Subcutaneous abdominal adipose tissue (tissue), 5 donors: ENCODE measurements around the gene SUN3.
"Not testable (repeated sequence)": the region's sequence is repeated elsewhere in the genome, so short reads cannot be mapped to it uniquely, and the experiment has no call there.

Source experiments
- H3K27ac ChIP-seq: one replicate; pipeline ENCODE4 v1.7.0; 2013; ENCODE audit warnings: low read depth, mild to moderate bottlenecking, inconsistent platforms, low read length, moderate library complexity
- H3K27me3 ChIP-seq, 5 donors: one replicate each; pipeline ENCODE4 v1.7.0; 2013; ENCODE audit warnings: low read length in 5 of 5, inconsistent platforms in 1 of 5; ENCODE audit not compliant: control insufficient read depth in 5 of 5, insufficient read depth in 4 of 5
- H3K36me3 ChIP-seq, 5 donors: one replicate each; pipeline ENCODE4 v1.7.0; 2013; ENCODE audit warnings: low read length in 5 of 5; ENCODE audit not compliant: control insufficient read depth in 5 of 5, insufficient read depth in 5 of 5
- H3K4me1 ChIP-seq, 5 donors: one replicate each; pipeline ENCODE4 v1.7.0; 2013; ENCODE audit warnings: low read length in 5 of 5, mild to moderate bottlenecking in 3 of 5, moderate library complexity in 1 of 5; ENCODE audit not compliant: control insufficient read depth in 5 of 5, insufficient read depth in 5 of 5
- H3K4me3 ChIP-seq, 5 donors: one replicate each; pipeline ENCODE4 v1.7.0; 2013; ENCODE audit warnings: low read length in 5 of 5, low read depth in 1 of 5
- H3K9ac ChIP-seq, 5 donors: one replicate each; pipeline ENCODE4 v1.7.0; 2013; ENCODE audit warnings: low read length in 5 of 5, mild to moderate bottlenecking in 4 of 5, moderate library complexity in 3 of 5
- H3K9me3 ChIP-seq, 5 donors: one replicate each; pipeline ENCODE4 v1.7.0; 2013; ENCODE audit warnings: low read length in 5 of 5; ENCODE audit not compliant: control insufficient read depth in 5 of 5
- donor health status: healthy.
- donor health status: healthy.
- donor health status: healthy.
- donor health status: healthy.
- donor health status: healthy.

SUN3 gene

GRCh38 chr7:47950714-47951113, 78.2 kb downstream of the SUN3 start:
- Histone ChIP-seq H3K27ac (no peak overlapping the region), H3K9me3 (no peaks in the 10 kb centered on the region), H3K27me3 (no peaks in the 10 kb centered on the region), H3K9ac (no peak overlapping the region), H3K4me1 (peaks cover 0 to 52% (median 3%) of the 10 kb centered on the region in 5 donors), H3K4me3 (no peak overlapping the region), H3K36me3 (peaks cover 2 to 16% (median 12%) of the 10 kb centered on the region in 5 donors)

- Histone ChIP-seq H3K9me3 (no peaks in the 10 kb centered on the region), H3K27me3 (no peaks in the 10 kb centered on the region), H3K9ac (no peak overlapping the region), H3K27ac (no peak overlapping the region), H3K4me1 (peaks cover 2 to 61% (median 7%) of the 10 kb centered on the region in 5 donors), H3K4me3 (no peak overlapping the region), H3K36me3 (peaks cover 0 to 12% (median 8%) of the 10 kb centered on the region in 5 donors)
Measured at GRCh38 chr7:47949703-47950102, 79.2 kb downstream of the SUN3 start.

DNA sequence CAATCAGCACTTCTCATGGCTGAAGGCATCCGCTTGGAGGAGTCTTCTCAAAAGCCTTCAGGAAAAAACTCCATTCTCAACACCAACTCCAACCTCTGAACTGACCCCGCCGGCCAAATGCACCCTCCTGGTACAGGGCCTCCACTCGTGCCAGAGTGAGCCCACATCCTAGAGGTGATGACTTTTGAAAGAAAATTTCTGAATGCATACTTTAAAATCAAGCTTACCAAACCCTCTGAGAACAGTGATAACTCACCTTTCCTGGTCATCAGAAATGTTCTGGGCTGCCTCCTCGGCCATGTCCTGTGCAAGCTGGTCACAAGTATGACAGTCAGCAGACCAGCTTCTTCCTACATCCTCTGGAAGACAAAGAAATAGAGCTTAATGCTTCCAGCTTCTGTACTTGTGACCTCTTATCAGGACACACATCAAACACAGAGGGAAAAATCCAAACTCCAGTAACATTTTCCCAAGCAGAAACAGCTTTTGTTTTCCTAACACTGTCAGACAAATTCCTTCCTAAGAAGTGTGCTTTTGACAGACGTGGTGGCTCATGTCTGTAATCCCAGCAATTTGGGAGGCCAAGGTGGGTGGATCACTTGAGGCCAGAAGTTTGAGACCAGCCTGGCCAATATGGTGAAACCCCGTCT, 80.6 kb downstream of the SUN3 start, which contains the start of gene PKD1L1:
TSS of gene PKD1L1 (minus strand) at position 326 of the 650 bp plus-strand sequence. CDS start at position 300, 26 bp downstream.
- Histone ChIP-seq H3K9ac (no peak within 1 kb of the TSS), H3K4me3 (peak within 1 kb of the TSS in 1 of 5 donors; percentile 3), H3K27me3 (no peaks in the 10 kb centered on the region), H3K4me1 (peaks cover 2 to 68% (median 10%) of the 10 kb centered on the region in 5 donors), H3K9me3 (no peaks in the 10 kb centered on the region), H3K36me3 (no peaks in the 10 kb centered on the region), H3K27ac (peak within 1 kb of the TSS; percentile 29)

- Histone ChIP-seq H3K4me3 (no peak overlapping the region), H3K27ac (peak overlapping the region; percentile 6), H3K4me1 (peaks cover 2 to 70% (median 10%) of the 10 kb centered on the region in 5 donors), H3K9ac (no peak overlapping the region), H3K36me3 (no peaks in the 10 kb centered on the region), H3K27me3 (no peaks in the 10 kb centered on the region), H3K9me3 (no peaks in the 10 kb centered on the region)
Measured at GRCh38 chr7:47947355-47947749, 81.6 kb downstream of the SUN3 start.

GRCh38 chr7:47946581-47947354, 82.1 kb downstream of the SUN3 start:
- Histone ChIP-seq H3K4me3 (peak overlapping the region in 1 of 5 donors; percentile 22), H3K4me1 (peaks cover 2 to 72% (median 10%) of the 10 kb centered on the region in 5 donors), H3K27ac (peak overlapping the region; percentile 51)

DNA sequence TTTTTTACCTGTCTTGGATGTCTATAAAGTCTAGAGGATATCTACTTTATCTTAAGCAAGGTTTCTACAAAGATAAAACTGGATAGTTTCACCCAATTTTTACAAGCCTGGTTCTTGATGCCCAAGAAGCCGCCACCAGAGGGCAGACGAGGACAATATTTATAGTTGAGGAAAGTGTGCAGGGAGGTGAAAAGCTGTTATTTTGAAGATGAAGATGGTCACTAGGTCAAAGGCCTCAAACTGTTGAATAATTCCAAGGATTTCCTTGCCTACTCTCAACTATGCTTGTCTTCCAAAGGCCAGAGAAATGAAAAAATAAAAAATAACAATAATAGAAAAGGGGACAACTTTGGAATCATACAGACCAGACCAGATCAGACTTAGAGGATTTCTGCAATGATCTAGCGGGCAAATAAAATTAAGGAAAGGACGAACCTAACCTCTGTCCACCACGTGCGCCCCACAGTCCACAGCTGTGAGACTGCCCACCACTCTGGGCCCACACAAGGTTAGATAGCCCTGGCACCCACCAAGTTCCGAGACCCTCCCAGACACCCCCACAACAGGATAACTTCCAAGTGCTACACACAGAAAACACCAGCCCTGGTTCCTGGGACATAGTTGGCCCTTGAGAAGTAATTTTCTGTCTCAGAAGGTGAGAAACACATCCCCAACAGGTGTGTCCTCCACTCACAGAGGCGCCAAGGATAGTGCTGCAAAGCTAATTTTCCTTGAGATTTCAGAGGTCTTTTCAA, 83.5 kb downstream of the SUN3 start:
- Histone ChIP-seq H3K27ac (peak overlapping the region; percentile 51), H3K4me3 (no peak overlapping the region), H3K36me3 (no peaks in the 10 kb centered on the region), H3K4me1 (peaks cover 2 to 75% (median 18%) of the 10 kb centered on the region in 5 donors), H3K9ac (no peak overlapping the region), H3K9me3 (no peaks in the 10 kb centered on the region), H3K27me3 (no peaks in the 10 kb centered on the region)

More at GRCh38 chr7:47946581-47947354, 82.1 kb downstream of the SUN3 start:
- Histone ChIP-seq H3K9ac (no peak overlapping the region), H3K9me3 (no peaks in the 10 kb centered on the region), H3K36me3 (no peaks in the 10 kb centered on the region), H3K27me3 (no peaks in the 10 kb centered on the region)

DNA sequence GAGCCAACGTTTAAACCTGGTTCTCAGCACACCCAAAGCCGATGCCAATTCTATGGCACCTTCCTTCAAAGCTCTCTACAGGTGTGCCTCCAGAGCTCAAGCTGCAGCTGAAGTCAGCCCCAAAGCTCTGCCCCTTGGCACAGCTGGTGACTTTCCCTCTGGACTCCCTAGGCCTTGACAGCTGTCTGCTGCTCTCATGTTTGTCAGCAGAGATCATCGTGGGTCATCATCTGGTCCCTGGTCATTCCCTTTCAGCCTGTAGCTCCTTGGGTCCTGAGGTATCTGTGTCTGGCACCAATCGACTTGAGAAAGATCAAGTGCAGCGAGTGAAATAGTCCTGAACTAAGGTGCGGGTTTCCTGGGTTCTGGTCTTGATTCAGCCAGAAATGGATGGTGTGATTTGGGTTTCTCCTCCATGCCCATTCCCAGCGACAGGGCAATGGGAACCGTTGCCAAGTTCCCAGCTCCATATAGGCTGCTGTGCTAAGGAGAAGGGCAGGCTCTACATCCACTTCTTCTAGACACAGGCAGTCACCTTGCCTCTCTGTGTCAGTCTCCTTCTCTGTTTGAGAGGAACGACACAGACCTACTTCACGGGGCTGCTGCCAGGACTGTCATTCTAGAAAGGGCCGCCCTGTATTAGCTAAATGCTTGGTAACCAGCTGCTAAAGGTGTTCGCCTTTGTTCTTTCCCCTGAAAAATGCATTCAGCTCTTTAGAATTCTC, 84.2 kb downstream of the SUN3 start:
- H3K9me3 ChIP-seq, result no peaks in the 10 kb centered on the region
- H3K27ac ChIP-seq, result no peak overlapping the region
- no peaks in the 10 kb centered on the region for H3K36me3 ChIP-seq
- no peak overlapping the region for H3K9ac ChIP-seq
- H3K4me1 ChIP-seq, result peaks cover 6 to 75% (median 15%) of the 10 kb centered on the region in 5 donors
- H3K4me3 ChIP-seq, result no peak overlapping the region
- H3K27me3 ChIP-seq, result no peaks in the 10 kb centered on the region

DNA sequence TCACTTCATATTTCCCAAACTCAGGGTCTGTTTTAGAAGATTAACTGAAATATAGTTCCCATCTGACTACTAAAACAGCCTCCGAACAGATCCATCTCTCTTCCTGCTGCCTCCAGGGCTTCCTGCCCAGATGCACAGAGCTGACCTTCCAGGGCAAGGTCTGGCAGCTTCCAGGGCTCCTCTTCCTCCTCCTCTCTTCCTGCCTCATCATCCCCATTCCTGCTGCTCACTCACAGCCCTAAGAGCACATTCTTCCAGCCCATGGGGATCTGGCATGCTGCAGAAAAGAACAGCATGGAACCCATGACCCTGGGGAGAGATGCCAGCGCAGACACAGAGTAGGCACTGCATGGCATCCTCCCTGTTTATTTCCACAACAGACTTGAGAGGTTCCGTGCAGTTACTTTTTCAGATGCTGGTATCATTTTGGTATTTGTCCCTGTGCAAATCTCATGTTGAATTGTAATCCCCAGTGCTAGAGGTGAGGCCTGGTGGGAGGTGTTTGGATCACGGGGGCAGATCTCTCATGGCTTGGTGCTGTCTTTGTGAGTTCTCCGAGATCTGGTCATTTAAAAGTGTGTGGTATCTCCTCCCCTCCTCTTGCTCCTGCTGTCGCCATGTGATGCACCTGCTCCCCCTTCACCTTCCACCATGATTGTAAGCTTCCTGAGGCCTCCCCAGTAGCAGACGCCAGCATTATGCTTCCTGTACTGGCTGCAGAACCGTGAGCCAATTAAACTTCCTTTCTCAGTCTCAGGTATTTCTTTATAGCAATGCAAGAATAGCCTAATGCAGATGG, 85.0 kb downstream of the SUN3 start:
- H3K9ac ChIP-seq, result no peak overlapping the region
- H3K4me3 ChIP-seq, result no peak overlapping the region
- no peaks in the 10 kb centered on the region for H3K9me3 ChIP-seq
- H3K36me3 ChIP-seq, result no peaks in the 10 kb centered on the region
- H3K27me3 ChIP-seq, result no peaks in the 10 kb centered on the region
- peaks cover 6 to 78% (median 15%) of the 10 kb centered on the region in 5 donors for H3K4me1 ChIP-seq
- H3K27ac ChIP-seq, result peak overlapping the region; percentile 52

DNA sequence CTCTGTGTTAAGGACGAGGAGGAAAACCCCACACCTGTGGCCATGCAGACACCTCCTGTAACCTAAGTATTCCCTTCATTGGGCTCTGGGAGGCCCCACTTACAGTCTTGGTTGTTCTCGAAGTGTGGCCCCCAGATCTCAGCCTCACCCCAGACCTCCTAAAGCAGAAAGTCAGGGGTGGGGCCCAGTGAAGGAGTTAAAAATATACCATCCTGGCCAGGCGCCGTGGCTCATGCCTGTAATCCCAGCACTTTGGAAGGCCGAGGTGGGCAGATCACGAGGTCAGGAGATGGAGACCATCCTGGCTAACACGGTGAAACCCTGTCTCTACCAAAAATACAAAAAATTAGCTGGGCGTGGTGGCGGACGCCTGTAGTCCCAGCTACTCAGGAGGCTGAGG, 86.3 kb downstream of the SUN3 start:
- H3K27ac ChIP-seq, H3K27me3 ChIP-seq, H3K9me3 ChIP-seq, H3K36me3 ChIP-seq, H3K4me3 ChIP-seq, H3K9ac ChIP-seq: not testable (repeated sequence)
- H3K4me1 ChIP-seq, result peaks cover 4 to 80% (median 15%) of the 10 kb centered on the region in 5 donors
